ENCODE measurements around the gene TRIM3. TPM values are rescaled to one million over a fixed set of nuclear protein-coding genes. Genes with fewer than 3 reads are reported as not detected.

TRIM3 gene
- total RNA-seq, 4 donors from 2014 or later = 19.2 to 24.1 (median 22.4) TPM

GRCh38 chr11:6402561-6402981, 71.2 kb downstream of the TRIM3 start:
- TF ChIP-seq POLR2A (IDR thresholded peaks at IDR 0.05) (no peak), CTCF (IDR thresholded peaks at IDR 0.05) (no peak)
- H3K4me3 ChIP-seq (ENCODE audit: low read depth, poor library complexity, severe bottlenecking) = no peak overlapping the region
- WGBS, 2 donors = 80 to 83% methylated on average over 7 of the region's 7 CpGs
- peak in 1 of 2 donors; percentile 76 for DNase-seq (ENCODE audit: low spot score in 2 of 2)
- intact Hi-C loops (cut with DNase I; ENCODE audit: low total_unique reads) = no loop called here

- intact Hi-C loops (cut with DNase I; ENCODE audit: low total_unique reads) = no loop called here
- WGBS, 2 donors = 85 to 97% methylated on average over 12 of the region's 12 CpGs
- no peak for TF ChIP-seq POLR2A (IDR thresholded peaks at IDR 0.05)
- TF ChIP-seq CTCF (IDR thresholded peaks at IDR 0.05) = no peak
- DNase-seq (ENCODE audit: low spot score in 2 of 2) = peak in 1 of 2 donors; percentile 56
- H3K4me3 ChIP-seq (ENCODE audit: low read depth, poor library complexity, severe bottlenecking) = no peak overlapping the region
These were observed 71.7 kb downstream of the TRIM3 start for GRCh38 chr11:6402061-6402470.

- no peak overlapping the region for H3K4me3 ChIP-seq (ENCODE audit: low read depth, poor library complexity, severe bottlenecking)
- TF ChIP-seq CTCF (IDR thresholded peaks at IDR 0.05) (no peak), POLR2A (IDR thresholded peaks at IDR 0.05) (no peak)
- peak in 1 of 2 donors; percentile 72 for DNase-seq (ENCODE audit: low spot score in 2 of 2)
- WGBS, 2 donors = 94% methylated on average over 7 of the region's 7 CpGs
- intact Hi-C loops (cut with DNase I; ENCODE audit: low total_unique reads) = no loop called here
These were observed 72.3 kb downstream of the TRIM3 start for GRCh38 chr11:6401464-6401863.

- peak in 1 of 2 donors; percentile 68 for DNase-seq (ENCODE audit: low spot score in 2 of 2)
- intact Hi-C loops (cut with DNase I; ENCODE audit: low total_unique reads) = no loop called here
- 96 to 97% methylated on average over 15 of the region's 15 CpGs for WGBS, 2 donors
- TF ChIP-seq CTCF (IDR thresholded peaks at IDR 0.05) (no peak), POLR2A (IDR thresholded peaks at IDR 0.05) (no peak)
- no peak overlapping the region for H3K4me3 ChIP-seq (ENCODE audit: low read depth, poor library complexity, severe bottlenecking)
These were observed 73.1 kb downstream of the TRIM3 start for GRCh38 chr11:6400431-6401345.

Other genes starting within 250 kb of the TRIM3 start
- gene FHIP1B, start 239.3 kb downstream of the TRIM3 start, total RNA-seq = 10 to 100 TPM; 47.0 to 97.9 (median 60.2) TPM
- not detected for gene CNGA4, start 234.9 kb downstream of the TRIM3 start, total RNA-seq
- gene CCKBR, start 214.1 kb downstream of the TRIM3 start, total RNA-seq = under 1 TPM in 3 of 4 donors, not detected in 1; 0.13 to 0.71 (median 0.46) TPM
- gene CAVIN3, start 153.4 kb downstream of the TRIM3 start, total RNA-seq = 10 to 100 TPM; 27.1 to 96.9 (median 48.9) TPM
- gene SMPD1, start 83.5 kb downstream of the TRIM3 start, total RNA-seq = 10 to 100 TPM; 49.2 to 91.6 (median 63.6) TPM
- gene APBB1, start 54.8 kb downstream of the TRIM3 start, total RNA-seq = 10 to 100 TPM; 19.7 to 23.4 (median 20.2) TPM
- 1 to 10 TPM in 3 of 4 donors, under 1 TPM in 1; 0.42 to 1.2 (median 1.1) TPM for gene HPX, start 33.0 kb downstream of the TRIM3 start, total RNA-seq
- gene ARFIP2, start 7.4 kb upstream of the TRIM3 start, total RNA-seq = 10 to 100 TPM; 56.6 to 77.5 (median 63.9) TPM
- 10 to 100 TPM; 20.1 to 28.0 (median 21.9) TPM for gene TIMM10B, start 7.6 kb upstream of the TRIM3 start, total RNA-seq
- gene DNHD1, start 23.3 kb upstream of the TRIM3 start, total RNA-seq = 10 to 100 TPM in 2 of 4 donors, 1 to 10 TPM in 2; 5.9 to 13.6 (median 8.4) TPM
- gene RRP8, start 129.7 kb upstream of the TRIM3 start, total RNA-seq = 10 to 100 TPM; 14.9 to 22.7 (median 18.0) TPM
- 10 to 100 TPM; 68.1 to 91.0 (median 74.8) TPM for gene ILK, start 129.8 kb upstream of the TRIM3 start, total RNA-seq
- 100 to 1,000 TPM in 1 of 4 donors, 10 to 100 TPM in 3; 41.1 to 105 (median 61.8) TPM for gene TAF10, start 138.3 kb upstream of the TRIM3 start, total RNA-seq
- 10 to 100 TPM; 49.6 to 65.3 (median 57.9) TPM for gene TPP1, start 145.5 kb upstream of the TRIM3 start, total RNA-seq
- gene DCHS1, start 181.9 kb upstream of the TRIM3 start, total RNA-seq = 1 to 10 TPM; 4.0 to 9.0 (median 5.4) TPM
- 100 to 1,000 TPM in 1 of 4 donors, 10 to 100 TPM in 3; 16.8 to 115 (median 30.5) TPM for gene MRPL17, start 209.4 kb upstream of the TRIM3 start, total RNA-seq